Lower lobe of right lung (tissue), 2 donors: ENCODE measurements around the gene ECI2. TPM values are rescaled to one million over a fixed set of nuclear protein-coding genes. Genes with fewer than 3 reads are reported as not detected.

Source experiments
- ATAC-seq, 2 donors: fragments of 200-7000 bp; cut with Tn5 transposase; one replicate each; pipeline ENCODE4 v1.9.1; 2020 to 2022; ENCODE audit warnings: mild to moderate bottlenecking in 2 of 2, moderate library complexity in 2 of 2
- DNase-seq: peaks from one replicate; pipeline ENCODE4 v3.0.0-alpha.2; 2020
- H3K27ac ChIP-seq: fragments of 200-600 bp; one replicate; pipeline ENCODE4 v1.8.0; 2022
- H3K27me3 ChIP-seq: fragments of 200-600 bp; one replicate; pipeline ENCODE4 v1.8.0; 2022; ENCODE audit warnings: low read depth
- H3K36me3 ChIP-seq: fragments of 200-600 bp; one replicate; pipeline ENCODE4 v1.8.0; 2022; ENCODE audit warnings: mild to moderate bottlenecking
- H3K4me1 ChIP-seq: fragments of 200-600 bp; one replicate; pipeline ENCODE4 v1.8.0; 2022
- H3K4me3 ChIP-seq: fragments of 200-600 bp; one replicate; pipeline ENCODE4 v1.8.0; 2022; ENCODE audit warnings: mild to moderate bottlenecking
- H3K9me3 ChIP-seq: fragments of 200-600 bp; one replicate; pipeline ENCODE4 v1.8.0; 2022
- intact Hi-C: fragments of 100-400 bp; cut with DNase I; formaldehyde crosslinking; loops from one replicate; pipeline ENCODE4 v1.11.0; 2022
- total RNA-seq: library from RNA; stranded (reverse); fragmentation: NEBNext Ultra II Directional; extraction: Animal tissue kit (Norgen Biotek cat#: 25700); gene quantifications from one replicate; pipeline ENCODE4 v1.2.1, GENCODE V29; 2021
- TF ChIP-seq, protein P1 (sequence below): fragments of 200-600 bp; IDR thresholded peaks from one replicate; pipeline ENCODE4 v1.8.0; 2022; ENCODE audit warnings: antibody characterized with exemption, mild to moderate bottlenecking
- donor health status: DM: no; HTN: yes; CAD: no; lungs with severe emphysema.

Gene ECI2
- total RNA-seq, 1 donor from 2014 or later = 40.2 TPM

DNA sequence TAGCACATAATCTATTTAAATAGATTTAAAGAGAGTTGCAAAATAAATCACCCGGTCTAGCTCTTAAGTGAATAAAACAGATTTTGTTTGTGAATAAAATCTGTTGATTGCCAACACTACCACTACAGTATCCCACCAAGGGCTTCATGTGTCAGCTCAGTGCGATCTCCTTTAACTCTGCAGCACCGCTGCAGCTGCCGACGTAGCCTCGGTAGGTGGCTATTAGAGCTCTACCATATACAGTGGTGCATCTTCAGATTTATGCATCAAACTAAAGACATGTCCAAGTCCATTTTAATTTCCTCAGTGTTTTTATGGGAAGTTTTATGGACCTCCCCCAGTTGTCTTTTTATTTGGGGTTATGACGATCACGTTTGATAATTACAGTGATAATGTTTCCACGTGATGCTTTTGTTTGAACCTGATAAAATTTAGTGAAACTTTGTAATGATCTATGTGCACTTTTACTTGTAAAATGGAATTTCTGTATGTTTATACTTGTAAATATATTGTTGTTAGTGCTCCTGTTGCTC lies 26.7 kb downstream of the ECI2 start:
- no peak for ATAC-seq
- TF ChIP-seq, protein P1, sequence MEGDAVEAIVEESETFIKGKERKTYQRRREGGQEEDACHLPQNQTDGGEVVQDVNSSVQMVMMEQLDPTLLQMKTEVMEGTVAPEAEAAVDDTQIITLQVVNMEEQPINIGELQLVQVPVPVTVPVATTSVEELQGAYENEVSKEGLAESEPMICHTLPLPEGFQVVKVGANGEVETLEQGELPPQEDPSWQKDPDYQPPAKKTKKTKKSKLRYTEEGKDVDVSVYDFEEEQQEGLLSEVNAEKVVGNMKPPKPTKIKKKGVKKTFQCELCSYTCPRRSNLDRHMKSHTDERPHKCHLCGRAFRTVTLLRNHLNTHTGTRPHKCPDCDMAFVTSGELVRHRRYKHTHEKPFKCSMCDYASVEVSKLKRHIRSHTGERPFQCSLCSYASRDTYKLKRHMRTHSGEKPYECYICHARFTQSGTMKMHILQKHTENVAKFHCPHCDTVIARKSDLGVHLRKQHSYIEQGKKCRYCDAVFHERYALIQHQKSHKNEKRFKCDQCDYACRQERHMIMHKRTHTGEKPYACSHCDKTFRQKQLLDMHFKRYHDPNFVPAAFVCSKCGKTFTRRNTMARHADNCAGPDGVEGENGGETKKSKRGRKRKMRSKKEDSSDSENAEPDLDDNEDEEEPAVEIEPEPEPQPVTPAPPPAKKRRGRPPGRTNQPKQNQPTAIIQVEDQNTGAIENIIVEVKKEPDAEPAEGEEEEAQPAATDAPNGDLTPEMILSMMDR = no peak
- DNase-seq = no peak

DNA sequence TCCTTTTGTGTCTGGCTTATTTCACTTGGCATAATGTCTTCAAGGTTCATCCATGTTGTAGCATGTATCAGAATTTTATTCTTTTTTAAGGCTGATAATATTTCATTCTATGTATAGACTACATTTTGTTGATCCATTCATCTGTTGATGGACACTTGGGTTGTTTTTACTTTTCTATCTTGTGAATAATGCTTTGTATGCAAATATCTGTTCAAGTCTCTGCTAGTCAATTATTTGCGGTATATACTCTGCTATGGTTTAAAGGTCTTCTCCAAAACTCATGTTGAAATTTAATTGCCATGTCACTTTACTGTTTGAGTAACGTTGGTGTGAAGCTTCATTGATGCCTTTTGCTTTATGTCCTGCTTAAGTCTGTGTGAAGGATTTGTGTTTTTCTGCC lies 27.5 kb downstream of the ECI2 start:
- H3K9me3 ChIP-seq = no peaks in the 10 kb centered on the region
- intact Hi-C loops = no loop called here
- H3K27ac ChIP-seq = no peak overlapping the region
- DNase-seq = no peak
- no peaks in the 10 kb centered on the region for H3K4me1 ChIP-seq
- no peaks in the 10 kb centered on the region for H3K27me3 ChIP-seq
- no peak for ATAC-seq
- TF ChIP-seq, protein P1 = no peak
- H3K36me3 ChIP-seq = no peaks in the 10 kb centered on the region
- H3K4me3 ChIP-seq = no peak overlapping the region

More for the DNA sequence above, 26.7 kb downstream of the ECI2 start:
- no peaks in the 10 kb centered on the region for H3K4me1 ChIP-seq
- no peak overlapping the region for H3K4me3 ChIP-seq
- H3K27me3 ChIP-seq = no peaks in the 10 kb centered on the region
- no peak overlapping the region for H3K27ac ChIP-seq
- H3K9me3 ChIP-seq = no peaks in the 10 kb centered on the region
- intact Hi-C loops = no loop called here
- no peaks in the 10 kb centered on the region for H3K36me3 ChIP-seq

DNA sequence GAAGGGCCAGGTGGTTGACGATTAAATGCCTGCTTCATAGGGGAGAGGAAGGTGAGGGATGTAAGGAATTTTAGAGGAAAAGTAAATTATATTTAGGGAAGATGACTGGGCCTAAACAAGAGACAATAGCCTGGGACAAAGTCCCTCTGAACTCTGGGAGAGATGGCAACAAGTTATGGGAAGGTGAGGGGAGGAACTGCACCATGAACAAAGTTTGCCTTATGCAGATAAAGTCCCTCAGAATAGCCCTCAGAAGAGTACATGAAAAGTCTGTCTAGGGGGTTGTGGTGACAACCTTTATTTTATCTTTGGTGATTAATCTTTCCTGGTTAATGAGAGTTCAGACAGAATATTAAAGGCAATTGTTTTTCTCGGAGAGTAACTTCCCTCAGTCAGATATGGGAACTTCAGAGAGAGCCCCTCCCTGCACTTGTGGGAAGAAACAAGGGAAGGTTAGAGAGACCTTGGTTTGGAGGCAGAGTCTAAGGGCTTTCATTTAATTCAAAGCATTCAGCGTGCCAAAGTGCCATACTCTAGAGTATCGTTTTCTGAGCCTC lies 29.3 kb downstream of the ECI2 start:
- H3K4me1 ChIP-seq = no peaks in the 10 kb centered on the region
- no peak for ATAC-seq
- H3K4me3 ChIP-seq = no peak overlapping the region
- intact Hi-C loops = no loop called here
- TF ChIP-seq, protein P1 = no peak
- no peaks in the 10 kb centered on the region for H3K36me3 ChIP-seq
- no peaks in the 10 kb centered on the region for H3K27me3 ChIP-seq
- H3K27ac ChIP-seq = no peak overlapping the region
- DNase-seq = no peak
- no peaks in the 10 kb centered on the region for H3K9me3 ChIP-seq

DNA sequence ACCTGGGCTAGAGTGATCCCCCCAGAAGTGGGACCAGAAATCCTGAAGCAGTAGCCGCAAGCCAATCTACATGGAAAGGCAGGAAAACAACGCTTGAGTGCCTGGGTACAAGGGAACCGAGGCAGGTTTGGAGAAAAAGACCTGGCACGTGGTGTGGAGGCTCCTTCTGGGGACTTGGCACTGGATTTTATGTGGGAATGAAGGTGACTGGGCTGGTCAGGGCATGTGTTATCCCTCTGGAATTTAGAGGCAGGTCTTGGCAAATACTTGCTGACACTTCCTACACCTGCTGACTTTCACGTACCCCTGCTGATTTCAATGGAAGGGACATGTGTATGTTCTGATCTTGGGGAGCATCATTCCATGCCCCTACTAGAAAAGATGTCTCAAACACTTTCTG lies 31.4 kb downstream of the ECI2 start:
- no peaks in the 10 kb centered on the region for H3K36me3 ChIP-seq
- H3K4me3 ChIP-seq = no peak overlapping the region
- H3K4me1 ChIP-seq = no peaks in the 10 kb centered on the region
- TF ChIP-seq, protein P1 = no peak
- intact Hi-C loops = no loop called here
- DNase-seq = no peak
- H3K27ac ChIP-seq = no peak overlapping the region
- no peaks in the 10 kb centered on the region for H3K27me3 ChIP-seq
- no peak for ATAC-seq
- no peaks in the 10 kb centered on the region for H3K9me3 ChIP-seq

DNA sequence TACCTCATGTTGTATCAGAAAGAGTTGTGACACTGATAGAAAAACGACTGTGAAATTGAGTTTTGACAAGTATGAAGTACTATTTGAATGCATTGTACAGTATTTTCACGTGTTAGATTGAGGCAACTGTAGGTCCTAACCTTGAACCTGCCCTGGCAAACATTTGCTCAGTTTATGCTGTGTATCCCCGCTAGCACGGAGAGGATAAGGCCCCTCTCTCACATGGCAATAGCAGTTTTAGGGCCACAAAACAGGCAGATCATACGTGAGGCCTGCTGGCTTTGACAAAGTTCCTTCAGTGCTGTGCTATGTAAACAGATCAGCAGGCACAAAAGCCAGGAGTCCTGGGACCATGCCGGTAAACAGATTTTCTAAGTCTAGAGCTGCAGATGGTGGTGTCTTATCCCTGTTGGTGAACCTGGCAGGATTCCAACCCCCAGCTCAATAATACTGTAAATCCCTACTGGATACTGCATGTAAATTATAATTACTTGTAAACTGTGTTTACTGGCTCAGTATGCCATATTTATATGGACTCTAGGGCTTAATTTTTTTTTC lies 32.6 kb downstream of the ECI2 start:
- H3K27me3 ChIP-seq = no peaks in the 10 kb centered on the region
- no peaks in the 10 kb centered on the region for H3K36me3 ChIP-seq
- no peak for DNase-seq
- H3K4me3 ChIP-seq = no peak overlapping the region
- no peak overlapping the region for H3K27ac ChIP-seq
- no peaks in the 10 kb centered on the region for H3K4me1 ChIP-seq
- TF ChIP-seq, protein P1 = no peak
- no peak for ATAC-seq
- H3K9me3 ChIP-seq = no peaks in the 10 kb centered on the region
- intact Hi-C loops = no loop called here
